ENCODE results near the gene PBX4.

DNA sequence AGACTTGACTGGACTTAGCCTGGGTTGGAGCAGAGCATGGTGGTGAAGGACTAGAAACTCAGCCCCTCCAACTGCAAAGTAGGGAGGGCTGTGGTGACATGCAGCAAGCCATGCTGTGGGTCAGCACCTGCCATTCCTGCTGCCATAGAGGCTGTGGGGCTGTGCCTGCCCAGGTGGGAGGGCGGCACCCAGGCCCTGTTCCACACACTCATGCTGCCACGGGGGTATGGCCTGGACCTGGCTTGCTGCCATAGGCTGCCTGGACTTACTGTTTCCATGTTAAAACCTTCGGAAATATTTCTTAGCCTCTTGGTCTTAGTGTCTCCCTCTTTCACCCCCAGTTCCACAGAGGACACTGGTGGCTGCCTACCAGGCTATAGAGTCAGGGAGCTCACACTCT lies 51.1 kb downstream of the PBX4 start:
- TF ChIP-seq EP300 (IDR thresholded peaks at IDR 0.05): no peak
- TF ChIP-seq, protein P1, sequence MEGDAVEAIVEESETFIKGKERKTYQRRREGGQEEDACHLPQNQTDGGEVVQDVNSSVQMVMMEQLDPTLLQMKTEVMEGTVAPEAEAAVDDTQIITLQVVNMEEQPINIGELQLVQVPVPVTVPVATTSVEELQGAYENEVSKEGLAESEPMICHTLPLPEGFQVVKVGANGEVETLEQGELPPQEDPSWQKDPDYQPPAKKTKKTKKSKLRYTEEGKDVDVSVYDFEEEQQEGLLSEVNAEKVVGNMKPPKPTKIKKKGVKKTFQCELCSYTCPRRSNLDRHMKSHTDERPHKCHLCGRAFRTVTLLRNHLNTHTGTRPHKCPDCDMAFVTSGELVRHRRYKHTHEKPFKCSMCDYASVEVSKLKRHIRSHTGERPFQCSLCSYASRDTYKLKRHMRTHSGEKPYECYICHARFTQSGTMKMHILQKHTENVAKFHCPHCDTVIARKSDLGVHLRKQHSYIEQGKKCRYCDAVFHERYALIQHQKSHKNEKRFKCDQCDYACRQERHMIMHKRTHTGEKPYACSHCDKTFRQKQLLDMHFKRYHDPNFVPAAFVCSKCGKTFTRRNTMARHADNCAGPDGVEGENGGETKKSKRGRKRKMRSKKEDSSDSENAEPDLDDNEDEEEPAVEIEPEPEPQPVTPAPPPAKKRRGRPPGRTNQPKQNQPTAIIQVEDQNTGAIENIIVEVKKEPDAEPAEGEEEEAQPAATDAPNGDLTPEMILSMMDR (IDR thresholded peaks at IDR 0.05): no peak

All from tibial nerve (tissue), 4 donors.